HG03457 (cell line): ENCODE results near the gene FMO5.

ENCODE experiments used
- ATAC-seq: cut with Tn5 transposase; IDR thresholded peaks from one replicate; pipeline ENCODE4 v1.9.1; 2021; ENCODE audit warnings: moderate number of reproducible peaks; ENCODE audit not compliant: unreplicated experiment

The FMO5 gene

GRCh38 chr1:147152772-147153171 is 72.4 kb downstream of the FMO5 start:
- no peak for ATAC-seq

DNA sequence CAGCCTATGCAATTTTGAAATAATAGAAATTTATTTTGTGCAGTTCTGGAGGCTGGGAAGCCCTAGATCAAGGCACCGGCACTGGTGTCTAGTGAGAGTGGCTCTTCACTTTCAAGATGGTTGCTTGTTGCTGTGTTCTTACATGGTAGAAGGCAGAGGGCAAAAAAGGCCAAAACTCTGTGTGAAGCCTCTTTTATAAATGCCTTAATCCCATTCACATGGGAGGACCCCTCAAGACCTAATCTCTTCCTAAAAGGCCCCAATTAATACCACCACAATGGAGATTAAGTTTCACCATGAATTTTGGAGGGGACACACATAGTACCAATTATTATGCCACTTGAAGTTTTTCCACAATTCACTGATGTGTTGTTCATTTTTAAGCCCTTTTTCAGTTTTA is 73.9 kb downstream of the FMO5 start:
- ATAC-seq = no peak

DNA sequence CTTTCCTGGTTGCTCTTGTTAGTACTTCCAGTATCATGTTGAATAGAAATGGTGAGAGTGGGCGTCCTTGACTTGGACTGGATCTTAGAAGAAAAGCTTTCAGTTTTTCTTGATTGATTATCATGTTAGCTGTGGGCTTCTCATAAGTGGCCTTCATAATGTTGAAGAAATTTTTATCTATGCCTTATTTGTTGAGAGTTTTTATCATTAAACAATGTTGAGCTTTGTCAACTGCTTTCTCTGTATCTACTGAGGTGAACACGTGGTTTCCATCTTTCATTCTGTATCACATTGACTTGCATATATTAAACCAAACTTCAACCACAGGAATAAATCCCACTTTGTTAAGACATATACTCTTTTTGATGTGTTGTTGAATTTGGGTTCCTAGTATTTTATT is 82.3 kb downstream of the FMO5 start:
- no peak for ATAC-seq
